DND-41 (cell line): ENCODE data around the gene LRRC8D.

Experiments
- CTCF ChIP-seq: IDR thresholded peaks from 2 replicates; pipeline ENCODE4 v1.5.1; 2012; ENCODE audit warnings: borderline replicate concordance, low read length, moderate library complexity, mild to moderate bottlenecking; ENCODE audit not compliant: poor library complexity, severe bottlenecking; ENCODE audit errors: extremely low read depth
- EZH2 ChIP-seq: IDR thresholded peaks from 3 replicates; pipeline ENCODE4 v1.6.1; 2012; ENCODE audit warnings: borderline replicate concordance, low read depth, mild to moderate bottlenecking, moderate library complexity, low read length, inconsistent platforms; ENCODE audit not compliant: severe bottlenecking

GRCh38 chr1:89808441-89809117, 12.3 kb upstream of the LRRC8D start:
- TF ChIP-seq CTCF (no peak), EZH2 (no peak)
